RWPE2 (cell line): ENCODE results near the gene LINGO4.

Experiments
- ATAC-seq: fragments of 200-7000 bp; cut with Tn5 transposase; 3 replicates; pipeline ENCODE4 v1.9.1; 2021; ENCODE audit warnings: low read depth
- DNase-seq: peaks from one replicate; pipeline ENCODE4 v3.0.0-alpha.2; 2020; ENCODE audit warnings: low spot score
- H3K27ac ChIP-seq: fragments of 450-650 bp; 2 replicates; pipeline ENCODE4 v1.5.1; 2017; ENCODE audit warnings: mild to moderate bottlenecking; ENCODE audit not compliant: poor library complexity, severe bottlenecking
- H3K27me3 ChIP-seq: fragments of 250-450 bp; sonication (Bioruptor Pico); 2 replicates; pipeline ENCODE4 v1.5.1; 2021; ENCODE audit warnings: mild to moderate bottlenecking, moderate library complexity; ENCODE audit not compliant: insufficient read depth, poor library complexity, severe bottlenecking
- H3K36me3 ChIP-seq: fragments of 250-450 bp; sonication (Bioruptor Pico); 2 replicates; pipeline ENCODE4 v1.5.1; 2020; ENCODE audit warnings: low read depth, mild to moderate bottlenecking, moderate library complexity
- H3K4me1 ChIP-seq: fragments of 250-450 bp; sonication (Bioruptor Pico); 2 replicates; pipeline ENCODE4 v1.5.1; 2021; ENCODE audit warnings: mild to moderate bottlenecking, moderate library complexity; ENCODE audit not compliant: insufficient read depth, poor library complexity, severe bottlenecking
- H3K4me3 ChIP-seq: fragments of 250-450 bp; sonication (Bioruptor Pico); 2 replicates; pipeline ENCODE4 v1.5.1; 2021; ENCODE audit warnings: mild to moderate bottlenecking, moderate library complexity; ENCODE audit not compliant: severe bottlenecking
- H3K9me3 ChIP-seq: fragments of 250-450 bp; sonication (Bioruptor Pico); 2 replicates; pipeline ENCODE4 v1.5.1; 2021; ENCODE audit warnings: mild to moderate bottlenecking, moderate library complexity; ENCODE audit not compliant: severe bottlenecking
- CTCF ChIP-seq: fragments of 450-650 bp; IDR thresholded peaks from one replicate; pipeline ENCODE4 v1.5.1; 2017; ENCODE audit warnings: mild to moderate bottlenecking, moderate library complexity; ENCODE audit not compliant: poor library complexity, severe bottlenecking

LINGO4 gene

GRCh38 chr1:151843398-151843797, 38.2 kb upstream of the LINGO4 start:
- DNase-seq (no peak), ATAC-seq (no peak)
- Histone ChIP-seq H3K4me3 (no peak overlapping the region), H3K36me3 (no peaks in the 10 kb centered on the region), H3K4me1 (peaks cover 20% of the 10 kb centered on the region), H3K27me3 (no peaks in the 10 kb centered on the region), H3K27ac (no peak overlapping the region), H3K9me3 (no peaks in the 10 kb centered on the region)
- no peak for TF ChIP-seq CTCF

GRCh38 chr1:151841141-151841540, 35.9 kb upstream of the LINGO4 start:
- Histone ChIP-seq H3K27ac (peak overlapping the region; percentile 75), H3K9me3 (no peaks in the 10 kb centered on the region), H3K27me3 (no peaks in the 10 kb centered on the region), H3K4me3 (no peak overlapping the region), H3K4me1 (peaks cover 32% of the 10 kb centered on the region), H3K36me3 (no peaks in the 10 kb centered on the region)
- DNase-seq (no peak), ATAC-seq (no peak)
- TF ChIP-seq CTCF, result no peak

GRCh38 chr1:151840421-151840820, 35.2 kb upstream of the LINGO4 start:
- Histone ChIP-seq H3K4me3 (peak overlapping the region; percentile 25), H3K27ac (peak overlapping the region; percentile 75), H3K9me3 (no peaks in the 10 kb centered on the region), H3K36me3 (no peaks in the 10 kb centered on the region), H3K4me1 (peaks cover 36% of the 10 kb centered on the region), H3K27me3 (no peaks in the 10 kb centered on the region)
- no peak for TF ChIP-seq CTCF
- DNase-seq (no peak), ATAC-seq (no peak)

GRCh38 chr1:151839457-151840403, 34.5 kb upstream of the LINGO4 start, which contains the start of gene C2CD4D:
C2CD4D (minus strand) TSS chr1:151839820; CDS start chr1:151838989, 831 bp downstream.
- Histone ChIP-seq H3K4me3 (peak within 1 kb of the TSS; percentile 25), H3K9me3 (no peaks in the 10 kb centered on the region), H3K4me1 (peaks cover 36% of the 10 kb centered on the region), H3K27ac (peak within 1 kb of the TSS; percentile 75), H3K36me3 (no peaks in the 10 kb centered on the region), H3K27me3 (no peaks in the 10 kb centered on the region)
- no peak for DNase-seq
- no peak for TF ChIP-seq CTCF
- ATAC-seq, result peak; percentile 58

- no peaks in the 10 kb centered on the region for H3K9me3 ChIP-seq
- no peak for DNase-seq
- no peak for TF ChIP-seq CTCF
These were observed 33.8 kb upstream of the LINGO4 start for GRCh38 chr1:151839082-151839412.

More at GRCh38 chr1:151839082-151839412, 33.8 kb upstream of the LINGO4 start:
- no peak for ATAC-seq
- no peaks in the 10 kb centered on the region for H3K36me3 ChIP-seq
- H3K27ac ChIP-seq, result peak overlapping the region; percentile 75
- peaks cover 36% of the 10 kb centered on the region for H3K4me1 ChIP-seq
- no peaks in the 10 kb centered on the region for H3K27me3 ChIP-seq
- no peak overlapping the region for H3K4me3 ChIP-seq
